Loucy (cell line): ENCODE measurements around the gene PIEZO1.
"Not testable (repeated sequence)": the region's sequence is repeated elsewhere in the genome, so short reads cannot be mapped to it uniquely, and the experiment has no call there.

Experiments
- H2AFZ ChIP-seq: fragments of 200-600 bp; sonication (generic); 2 replicates; pipeline ENCODE4 v1.6.0; 2016; ENCODE audit warnings: antibody characterized with exemption, mild to moderate bottlenecking, low read length, moderate library complexity
- H3F3A ChIP-seq: fragments of 200-600 bp; 2 replicates; pipeline ENCODE4 v1.6.0; 2016; ENCODE audit warnings: antibody characterized with exemption, low read depth, mild to moderate bottlenecking
- H3K27me3 ChIP-seq: fragments of 200-600 bp; sonication (generic); 2 replicates; pipeline ENCODE4 v1.6.1; 2014; ENCODE audit warnings: low read length, mild to moderate bottlenecking; ENCODE audit not compliant: insufficient read depth, poor library complexity, severe bottlenecking
- H3K36me3 ChIP-seq: fragments of 200-600 bp; sonication (generic); 2 replicates; pipeline ENCODE4 v1.6.1; 2016; ENCODE audit warnings: low read length; ENCODE audit not compliant: insufficient read depth
- H3K4me1 ChIP-seq: fragments of 200-600 bp; sonication (generic); 2 replicates; pipeline ENCODE4 v1.5.1; 2014; ENCODE audit warnings: low read length, mild to moderate bottlenecking; ENCODE audit not compliant: insufficient read depth, poor library complexity, severe bottlenecking
- H3K4me2 ChIP-seq: fragments of 200-600 bp; sonication (generic); 2 replicates; pipeline ENCODE4 v1.6.0; 2014; ENCODE audit warnings: antibody characterized with exemption, low read length, low read depth, mild to moderate bottlenecking; ENCODE audit not compliant: poor library complexity, severe bottlenecking
- H3K4me3 ChIP-seq: fragments of 200-600 bp; sonication (generic); 2 replicates; pipeline ENCODE4 v1.5.1; 2014; ENCODE audit warnings: low read length, mild to moderate bottlenecking, mixed read lengths; ENCODE audit not compliant: poor library complexity, severe bottlenecking
- H3K79me2 ChIP-seq: fragments of 200-600 bp; sonication (generic); 2 replicates; pipeline ENCODE4 v1.6.1; 2014; ENCODE audit warnings: low read length; ENCODE audit not compliant: insufficient read depth
- H3K9ac ChIP-seq: fragments of 200-600 bp; sonication (generic); 2 replicates; pipeline ENCODE4 v1.6.0; 2014; ENCODE audit warnings: mild to moderate bottlenecking, low read depth, low read length, moderate library complexity; ENCODE audit not compliant: poor library complexity, severe bottlenecking
- H3K9me2 ChIP-seq: fragments of 200-600 bp; sonication (generic); replicated peaks from 2 replicates; pipeline ENCODE4 v1.6.1; 2016; ENCODE audit warnings: low read depth, low read length, mixed read lengths
- H3K9me3 ChIP-seq: fragments of 200-600 bp; sonication (generic); 2 replicates; pipeline ENCODE4 v1.6.1; 2014; ENCODE audit warnings: mild to moderate bottlenecking, antibody characterized with exemption, low read length, low read depth; ENCODE audit not compliant: insufficient read depth
- H4K20me1 ChIP-seq: fragments of 200-600 bp; sonication (generic); 2 replicates; pipeline ENCODE4 v1.6.0; 2014; ENCODE audit warnings: antibody characterized with exemption, low read length, mild to moderate bottlenecking; ENCODE audit not compliant: insufficient read depth, poor library complexity, severe bottlenecking
- EZH2phosphoT487 ChIP-seq: fragments of 200-600 bp; IDR thresholded peaks from 2 replicates; pipeline ENCODE4 v1.6.1; 2018; ENCODE audit warnings: antibody characterized with exemption, mild to moderate bottlenecking, moderate library complexity, borderline replicate concordance
- TF ChIP-seq, protein P1 (sequence below): fragments of 200-600 bp; sonication (generic); conservative IDR thresholded peaks from 2 replicates; pipeline ENCODE4 v1.5.1; 2014; ENCODE audit warnings: mild to moderate bottlenecking, antibody characterized with exemption, low read length

PIEZO1 gene

DNA sequence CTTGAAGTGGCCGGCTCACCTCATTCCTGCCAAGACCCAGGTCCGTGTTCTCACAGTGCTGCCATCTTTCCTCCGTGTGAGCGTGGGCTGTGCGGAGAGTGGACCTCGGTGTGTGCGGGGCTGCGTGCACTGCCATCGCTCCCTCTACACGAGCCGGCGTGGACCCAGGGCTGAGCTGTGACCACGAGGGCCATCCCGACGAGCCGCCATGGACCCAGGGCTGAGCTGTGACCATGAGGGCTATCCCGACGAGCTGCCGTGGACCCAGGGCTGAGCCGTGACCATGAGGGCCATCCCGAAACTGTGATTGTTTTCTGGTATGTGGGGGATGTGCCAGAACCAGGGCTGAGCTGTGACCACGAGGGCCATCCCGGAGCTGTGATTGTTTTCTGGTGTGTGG, 113.2 kb downstream of the PIEZO1 start:
- H3K79me2 ChIP-seq, result no peaks in the 10 kb centered on the region
- no peaks in the 10 kb centered on the region for H3K9me3 ChIP-seq
- no peaks in the 10 kb centered on the region for H3K36me3 ChIP-seq
- H3K4me3 ChIP-seq, result no peak overlapping the region
- H4K20me1 ChIP-seq, result no peaks in the 10 kb centered on the region
- H3K4me1 ChIP-seq, result no peaks in the 10 kb centered on the region
- no peak overlapping the region for H2AFZ ChIP-seq
- no peaks in the 10 kb centered on the region for H3K9me2 ChIP-seq
- H3K9ac ChIP-seq, result no peak overlapping the region
- no peaks in the 10 kb centered on the region for H3F3A ChIP-seq
- H3K4me2 ChIP-seq, result no peak overlapping the region
- H3K27me3 ChIP-seq, result no peaks in the 10 kb centered on the region
- TF ChIP-seq EZH2phosphoT487, result no peak
- TF ChIP-seq, protein P1, sequence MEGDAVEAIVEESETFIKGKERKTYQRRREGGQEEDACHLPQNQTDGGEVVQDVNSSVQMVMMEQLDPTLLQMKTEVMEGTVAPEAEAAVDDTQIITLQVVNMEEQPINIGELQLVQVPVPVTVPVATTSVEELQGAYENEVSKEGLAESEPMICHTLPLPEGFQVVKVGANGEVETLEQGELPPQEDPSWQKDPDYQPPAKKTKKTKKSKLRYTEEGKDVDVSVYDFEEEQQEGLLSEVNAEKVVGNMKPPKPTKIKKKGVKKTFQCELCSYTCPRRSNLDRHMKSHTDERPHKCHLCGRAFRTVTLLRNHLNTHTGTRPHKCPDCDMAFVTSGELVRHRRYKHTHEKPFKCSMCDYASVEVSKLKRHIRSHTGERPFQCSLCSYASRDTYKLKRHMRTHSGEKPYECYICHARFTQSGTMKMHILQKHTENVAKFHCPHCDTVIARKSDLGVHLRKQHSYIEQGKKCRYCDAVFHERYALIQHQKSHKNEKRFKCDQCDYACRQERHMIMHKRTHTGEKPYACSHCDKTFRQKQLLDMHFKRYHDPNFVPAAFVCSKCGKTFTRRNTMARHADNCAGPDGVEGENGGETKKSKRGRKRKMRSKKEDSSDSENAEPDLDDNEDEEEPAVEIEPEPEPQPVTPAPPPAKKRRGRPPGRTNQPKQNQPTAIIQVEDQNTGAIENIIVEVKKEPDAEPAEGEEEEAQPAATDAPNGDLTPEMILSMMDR, result no peak

DNA sequence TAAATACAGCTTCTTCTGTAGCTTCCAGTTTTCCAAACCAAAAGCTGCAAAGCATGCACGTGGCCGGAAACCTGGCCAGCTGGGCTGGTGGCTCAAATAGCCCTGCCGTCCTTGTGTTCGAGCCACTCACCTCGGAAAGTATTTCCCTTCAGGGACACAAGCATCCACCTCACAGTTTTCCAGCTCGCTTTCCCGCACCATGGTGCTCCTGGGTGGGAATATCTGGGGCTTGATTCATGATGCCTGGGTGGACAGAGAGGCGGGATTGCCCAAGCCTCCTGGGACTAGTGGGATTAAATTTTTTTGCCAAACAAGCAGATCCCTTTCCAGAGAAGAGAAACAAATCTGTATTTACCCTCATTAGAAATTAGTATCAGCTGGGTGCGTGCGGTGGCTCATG, 115.0 kb downstream of the PIEZO1 start:
- Histone ChIP-seq H3K4me1 (no peaks in the 10 kb centered on the region), H3K4me3 (no peak overlapping the region), H3K27me3 (no peaks in the 10 kb centered on the region), H3K9me3 (no peaks in the 10 kb centered on the region), H3F3A (no peaks in the 10 kb centered on the region), H3K9ac (no peak overlapping the region), H3K9me2 (no peaks in the 10 kb centered on the region), H3K36me3 (no peaks in the 10 kb centered on the region), H3K79me2 (no peaks in the 10 kb centered on the region), H3K4me2 (no peak overlapping the region), H2AFZ (no peak overlapping the region), H4K20me1 (no peaks in the 10 kb centered on the region)
- TF ChIP-seq EZH2phosphoT487, result no peak
- TF ChIP-seq, protein P1, result no peak

DNA sequence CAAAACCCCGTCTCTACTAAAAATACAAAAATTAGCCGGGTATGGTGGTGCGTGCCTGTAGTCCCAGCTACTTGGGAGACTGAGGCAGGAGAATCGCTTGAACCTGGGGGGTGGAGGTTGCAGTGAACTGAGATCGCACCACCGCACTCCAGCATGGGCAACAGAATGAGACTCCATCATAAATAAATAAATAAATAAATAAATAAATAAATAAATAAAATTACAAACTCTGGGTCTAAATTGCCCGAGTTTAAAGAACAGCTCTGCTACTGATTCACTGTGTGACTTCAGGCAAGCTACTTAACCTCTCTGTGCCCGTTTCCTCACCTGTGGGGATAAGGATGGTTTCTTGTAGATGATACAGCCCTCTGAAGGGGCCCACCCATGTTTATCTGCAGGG, 115.5 kb downstream of the PIEZO1 start:
- H3K4me3 ChIP-seq, H4K20me1 ChIP-seq, H3K4me2 ChIP-seq, H3K9ac ChIP-seq, H3K27me3 ChIP-seq, H2AFZ ChIP-seq, H3F3A ChIP-seq, H3K79me2 ChIP-seq, H3K4me1 ChIP-seq, H3K36me3 ChIP-seq, H3K9me3 ChIP-seq, H3K9me2 ChIP-seq: not testable (repeated sequence)

DNA sequence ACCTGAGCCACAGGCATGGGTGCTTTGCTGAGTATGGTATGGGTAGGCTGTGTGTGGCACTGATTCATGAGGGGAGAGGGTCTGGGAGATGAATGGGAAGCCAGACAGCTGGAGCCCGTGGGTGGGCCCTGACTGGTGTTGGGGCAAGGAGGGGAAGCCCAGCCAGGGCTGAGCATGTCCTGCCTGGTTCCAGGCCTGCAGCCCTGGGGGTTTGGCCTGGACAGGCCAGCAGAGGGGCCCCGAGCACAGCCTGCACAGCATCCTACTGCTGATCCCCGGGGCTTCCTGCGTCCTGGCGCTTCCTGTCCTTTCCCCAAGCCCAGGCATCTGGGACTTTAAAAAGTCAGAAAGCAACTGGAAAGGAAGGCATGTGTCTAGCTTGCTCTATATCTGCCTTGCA, 117.6 kb downstream of the PIEZO1 start:
- no peak for TF ChIP-seq EZH2phosphoT487
- TF ChIP-seq, protein P1, result no peak
- Histone ChIP-seq H3K79me2 (peaks cover 3% of the 10 kb centered on the region; the same call in 1 of the 2 replicates), H3K4me3 (no peak overlapping the region), H3K9me3 (no peaks in the 10 kb centered on the region), H3K9me2 (no peaks in the 10 kb centered on the region), H3F3A (no peaks in the 10 kb centered on the region), H3K27me3 (no peaks in the 10 kb centered on the region), H3K4me2 (no peak overlapping the region), H4K20me1 (no peaks in the 10 kb centered on the region), H3K4me1 (no peaks in the 10 kb centered on the region), H3K9ac (no peak overlapping the region), H2AFZ (no peak overlapping the region), H3K36me3 (no peaks in the 10 kb centered on the region)
